Choroid plexus epithelial cell (primary cell): ENCODE results near the gene IL1RL2.

Experiments
- DNase-seq: peaks from one replicate; pipeline ENCODE4 v3.0.0-alpha.2; 2010; ENCODE audit warnings: low read depth
- H3K4me3 ChIP-seq: 2 replicates; pipeline ENCODE4 v1.5.1; 2011; ENCODE audit warnings: low read depth, mild to moderate bottlenecking, control low read depth, low read length, moderate library complexity
- CTCF ChIP-seq: conservative IDR thresholded peaks from 2 replicates; pipeline ENCODE4 v1.5.1; 2011; ENCODE audit warnings: low read depth, mild to moderate bottlenecking, control low read depth, inconsistent platforms, low read length, moderate library complexity

Gene IL1RL2

DNA sequence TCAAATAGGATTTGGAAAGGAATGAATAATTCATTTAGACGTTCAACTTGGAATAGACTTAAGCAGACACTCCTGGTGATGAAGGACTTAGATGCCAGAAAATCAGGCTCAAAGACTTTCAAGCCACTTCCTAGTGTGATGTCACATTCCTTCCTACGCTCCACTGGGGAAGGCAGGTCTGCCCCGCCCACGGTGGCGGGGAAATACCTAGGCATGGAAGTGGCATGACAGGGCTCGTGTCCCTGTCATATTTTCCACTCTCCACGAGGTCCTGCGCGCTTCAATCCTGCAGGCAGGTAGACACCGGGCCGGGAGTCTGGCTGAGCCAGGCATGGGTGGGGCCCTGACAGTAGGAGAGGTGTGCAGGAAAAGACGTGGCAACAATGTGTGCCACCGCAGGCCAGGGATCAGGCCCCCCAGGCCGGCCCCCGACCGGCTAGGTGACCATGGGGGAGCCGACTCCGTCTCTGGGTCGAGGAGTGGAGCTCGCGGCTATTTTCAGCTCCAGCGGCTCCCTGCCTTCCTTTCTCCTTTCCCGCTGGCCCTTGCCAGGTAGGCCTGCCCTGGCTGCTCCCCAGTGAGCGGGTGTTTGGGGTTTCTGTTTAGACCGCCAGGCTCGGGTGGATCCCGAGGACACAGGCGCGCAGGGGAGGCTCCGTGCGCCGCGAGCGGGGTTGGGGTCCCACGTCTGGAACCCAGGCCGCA lies at the start of gene IL1RL2:
IL1RL2 (plus strand) TSS at position 233 of the 705 bp plus-strand sequence. CDS start 845 bp downstream, outside the sequence.
- H3K4me3 ChIP-seq = peak within 1 kb of the TSS; percentile 63
- TF ChIP-seq CTCF = no peak
- DNase-seq = no peak

GRCh38 chr2:102137138-102137537 lies 49.7 kb upstream of the IL1RL2 start:
- no peak overlapping the region for H3K4me3 ChIP-seq
- no peak for TF ChIP-seq CTCF
- no peak for DNase-seq

- no peak for TF ChIP-seq CTCF
- H3K4me3 ChIP-seq = no peak overlapping the region
- no peak for DNase-seq
Measured at GRCh38 chr2:102138331-102138730, 48.5 kb upstream of the IL1RL2 start.

DNA sequence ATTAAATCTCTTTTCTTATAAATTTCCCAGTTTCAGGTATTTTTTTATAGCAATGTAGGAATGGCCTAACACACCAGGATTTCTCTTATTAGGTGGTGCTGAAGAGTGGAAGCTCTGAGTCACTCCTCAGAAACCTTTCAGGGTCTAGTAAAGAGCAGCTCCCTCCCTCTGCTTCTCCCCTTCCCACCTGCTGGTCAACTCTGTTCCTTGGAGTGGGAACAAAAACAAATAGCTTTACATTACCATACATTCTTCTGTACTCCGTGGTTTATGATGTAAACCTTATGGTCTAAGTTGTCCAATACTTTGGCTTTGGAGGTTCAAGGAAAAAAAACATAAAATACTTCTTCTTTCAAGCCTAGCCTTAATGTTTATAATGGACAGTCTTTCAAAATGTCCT lies 47.0 kb upstream of the IL1RL2 start:
- TF ChIP-seq CTCF = peak; percentile 18
- no peak overlapping the region for H3K4me3 ChIP-seq
- peak; percentile 84 for DNase-seq

GRCh38 chr2:102140377-102140776 lies 46.4 kb upstream of the IL1RL2 start:
- TF ChIP-seq CTCF = no peak
- no peak overlapping the region for H3K4me3 ChIP-seq
- DNase-seq = peak; percentile 79

GRCh38 chr2:102141011-102141943 lies 45.5 kb upstream of the IL1RL2 start:
- DNase-seq = peak; percentile 90
- no peak overlapping the region for H3K4me3 ChIP-seq
- TF ChIP-seq CTCF = no peak
